ENCODE results near the gene RNPS1. TPM values are rescaled to one million over a fixed set of nuclear protein-coding genes. Genes with fewer than 3 reads are reported as not detected.

The RNPS1 gene
- total RNA-seq, 1 experiment from 2014 or later: 250 TPM

DNA sequence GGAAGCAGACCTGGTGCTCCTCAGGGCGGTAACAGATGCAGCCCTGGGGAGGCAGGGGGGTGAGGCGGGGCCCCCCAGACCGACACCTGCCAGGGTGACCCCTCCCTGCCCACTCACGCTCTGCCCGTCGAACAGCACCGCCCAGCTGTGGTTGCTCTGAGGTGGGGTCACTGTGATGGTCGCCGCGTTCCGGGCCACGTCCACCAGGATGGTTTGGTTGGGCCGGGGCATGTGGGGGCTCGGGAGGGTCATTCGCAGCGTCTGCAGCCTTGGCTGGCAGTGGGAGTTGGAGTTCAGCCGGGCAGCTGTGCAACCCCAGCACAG lies 58.0 kb downstream of the RNPS1 start:
- CTCF ChIA-PET: no interaction called here
- BruUV-seq (replicated peaks): no TSS peak
- TF ChIP-seq, protein P1, sequence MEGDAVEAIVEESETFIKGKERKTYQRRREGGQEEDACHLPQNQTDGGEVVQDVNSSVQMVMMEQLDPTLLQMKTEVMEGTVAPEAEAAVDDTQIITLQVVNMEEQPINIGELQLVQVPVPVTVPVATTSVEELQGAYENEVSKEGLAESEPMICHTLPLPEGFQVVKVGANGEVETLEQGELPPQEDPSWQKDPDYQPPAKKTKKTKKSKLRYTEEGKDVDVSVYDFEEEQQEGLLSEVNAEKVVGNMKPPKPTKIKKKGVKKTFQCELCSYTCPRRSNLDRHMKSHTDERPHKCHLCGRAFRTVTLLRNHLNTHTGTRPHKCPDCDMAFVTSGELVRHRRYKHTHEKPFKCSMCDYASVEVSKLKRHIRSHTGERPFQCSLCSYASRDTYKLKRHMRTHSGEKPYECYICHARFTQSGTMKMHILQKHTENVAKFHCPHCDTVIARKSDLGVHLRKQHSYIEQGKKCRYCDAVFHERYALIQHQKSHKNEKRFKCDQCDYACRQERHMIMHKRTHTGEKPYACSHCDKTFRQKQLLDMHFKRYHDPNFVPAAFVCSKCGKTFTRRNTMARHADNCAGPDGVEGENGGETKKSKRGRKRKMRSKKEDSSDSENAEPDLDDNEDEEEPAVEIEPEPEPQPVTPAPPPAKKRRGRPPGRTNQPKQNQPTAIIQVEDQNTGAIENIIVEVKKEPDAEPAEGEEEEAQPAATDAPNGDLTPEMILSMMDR (conservative IDR thresholded peaks at IDR 0.05): no peak
- no peak for TF ChIP-seq EZH2 (IDR thresholded peaks at IDR 0.05; ENCODE audit: low read depth)

DNA sequence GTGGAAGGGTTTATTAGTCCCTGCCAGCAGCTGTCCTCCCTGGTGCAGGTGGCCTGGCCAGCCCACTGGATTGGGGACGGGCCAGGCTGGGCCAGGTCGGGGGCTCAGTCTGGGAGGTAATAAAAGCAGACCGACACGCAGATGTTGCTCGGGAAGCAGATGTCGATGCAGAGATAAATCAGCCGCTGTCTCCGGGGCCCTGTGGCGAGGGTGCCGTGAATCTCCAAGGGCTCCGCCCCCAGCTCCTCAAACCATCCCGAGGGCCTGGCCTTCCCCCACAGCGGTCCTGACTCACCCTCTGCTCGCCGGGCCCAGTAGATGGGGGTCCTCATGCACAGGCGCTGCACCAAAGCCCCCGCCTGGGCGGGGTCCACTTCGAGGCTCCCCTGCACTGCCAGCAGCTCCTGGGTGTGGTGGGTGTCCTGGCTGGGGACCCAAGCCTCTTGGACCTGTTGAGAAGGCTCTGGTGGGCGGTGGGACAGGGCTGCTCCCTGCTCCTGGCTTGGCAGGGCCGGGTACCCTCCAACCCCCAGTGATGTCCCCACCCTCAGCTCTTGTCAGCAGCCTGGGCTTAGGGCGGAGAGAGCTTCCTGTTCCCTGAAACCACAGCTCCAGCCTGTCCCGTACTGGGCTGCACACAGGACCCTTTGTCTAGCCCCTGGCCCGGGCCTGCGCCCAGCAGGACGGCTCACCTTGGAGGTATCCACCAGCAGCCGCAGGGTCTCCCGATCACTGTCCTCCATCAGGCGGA lies 58.5 kb downstream of the RNPS1 start:
- Histone ChIP-seq H3K4me3 (no peak overlapping the region), H3K4me1 (replicated peaks; ENCODE audit: insufficient read depth) (peaks cover 34% of the 10 kb centered on the region), H3K9me3 (ENCODE audit: insufficient read depth, low read depth) (no peaks in the 10 kb centered on the region), H3K9me2 (ENCODE audit: insufficient read depth) (no peaks in the 10 kb centered on the region), H3K79me2 (ENCODE audit: low read depth) (peaks cover 34% of the 10 kb centered on the region), H3K27me3 (ENCODE audit: insufficient read depth, low read depth) (no peaks in the 10 kb centered on the region), H3F3A (ENCODE audit: insufficient read depth, low read depth) (peaks cover 36% of the 10 kb centered on the region; the same call in 1 of the 2 replicates), H2AFZ (no peak overlapping the region), H3K36me3 (ENCODE audit: low read depth) (0 out of 2 replicates have a peak, but pooled peaks cover 6% of the 10 kb centered on the region), H4K20me1 (ENCODE audit: insufficient read depth) (peaks cover 19% of the 10 kb centered on the region; the same call in 1 of the 2 replicates), H3K4me2 (no peak overlapping the region), H3K27ac (no peak overlapping the region)
- BruUV-seq (replicated peaks): no TSS peak
- intact Hi-C loops (cut with micrococcal nuclease; ENCODE audit: unreplicated experiment): loop anchor here (5.0 kb wide), 1 partner anchor 43 kb away; the partner anchor contains the start of gene ECI1
- POLR2A ChIA-PET (ENCODE audit: unreplicated experiment): interaction anchor here (0.6 kb wide), 1 partner anchor 1691 kb away, joined by 4 read pairs; no protein-coding TSS in a partner anchor
- TF ChIP-seq, protein P1 (conservative IDR thresholded peaks at IDR 0.05): no peak
- no peak for TF ChIP-seq EZH2 (IDR thresholded peaks at IDR 0.05; ENCODE audit: low read depth)
- no peak for DNase-seq
- CTCF ChIA-PET: interaction anchor here (0.6 kb wide), 1 partner anchor 265 kb away, joined by 3 read pairs; no protein-coding TSS in a partner anchor

More for the DNA sequence above, 58.0 kb downstream of the RNPS1 start:
- POLR2A ChIA-PET (ENCODE audit: unreplicated experiment): no interaction called here
- no peak overlapping the region for H3K4me2 ChIP-seq
- intact Hi-C loops (cut with micrococcal nuclease; ENCODE audit: unreplicated experiment): loop anchor here (5.0 kb wide), 1 partner anchor 42 kb away; the partner anchor contains the start of gene ECI1
- H3K9me2 ChIP-seq (ENCODE audit: insufficient read depth): no peaks in the 10 kb centered on the region
- DNase-seq: no peak
- H3K79me2 ChIP-seq (ENCODE audit: low read depth): peaks cover 34% of the 10 kb centered on the region
- H3K27ac ChIP-seq: no peak overlapping the region
- H2AFZ ChIP-seq: no peak overlapping the region
- no peaks in the 10 kb centered on the region for H3K9me3 ChIP-seq (ENCODE audit: insufficient read depth, low read depth)
- peaks cover 19% of the 10 kb centered on the region; the same call in 1 of the 2 replicates for H4K20me1 ChIP-seq (ENCODE audit: insufficient read depth)
- H3K4me1 ChIP-seq (replicated peaks; ENCODE audit: insufficient read depth): peaks cover 29% of the 10 kb centered on the region
- H3F3A ChIP-seq (ENCODE audit: insufficient read depth, low read depth): peaks cover 36% of the 10 kb centered on the region; the same call in 1 of the 2 replicates
- 0 out of 2 replicates have a peak, but pooled peaks cover 6% of the 10 kb centered on the region for H3K36me3 ChIP-seq (ENCODE audit: low read depth)
- H3K4me3 ChIP-seq: no peak overlapping the region
- H3K27me3 ChIP-seq (ENCODE audit: insufficient read depth, low read depth): no peaks in the 10 kb centered on the region

DNA sequence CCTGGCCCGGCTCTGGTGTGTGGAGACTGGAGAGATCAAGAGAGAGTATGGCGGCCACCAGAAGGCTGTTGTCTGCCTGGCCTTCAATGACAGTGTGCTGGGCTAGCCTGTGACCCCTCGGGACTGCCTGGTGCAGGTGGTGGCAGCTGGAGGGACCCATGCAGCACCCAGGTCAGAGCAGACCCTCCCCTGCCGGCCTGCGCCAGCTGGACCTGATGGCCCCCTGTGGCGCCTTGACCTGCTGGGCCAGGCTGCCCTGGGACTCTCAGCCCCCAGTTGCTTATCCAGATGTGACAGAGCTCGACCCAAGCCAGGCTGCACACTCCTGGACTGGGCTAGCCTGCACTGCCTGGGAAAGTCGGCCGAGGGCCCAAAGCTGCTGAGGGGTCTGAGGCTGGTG lies 59.2 kb downstream of the RNPS1 start:
- no peak for DNase-seq
- Histone ChIP-seq H3K9me2 (ENCODE audit: insufficient read depth) (no peaks in the 10 kb centered on the region), H3F3A (ENCODE audit: insufficient read depth, low read depth) (peaks cover 36% of the 10 kb centered on the region; the same call in 1 of the 2 replicates), H2AFZ (no peak overlapping the region), H4K20me1 (ENCODE audit: insufficient read depth) (peaks cover 19% of the 10 kb centered on the region; the same call in 1 of the 2 replicates), H3K27ac (no peak overlapping the region), H3K9me3 (ENCODE audit: insufficient read depth, low read depth) (no peaks in the 10 kb centered on the region), H3K4me2 (no peak overlapping the region), H3K36me3 (ENCODE audit: low read depth) (0 out of 2 replicates have a peak, but pooled peaks cover 6% of the 10 kb centered on the region), H3K4me3 (no peak overlapping the region), H3K79me2 (ENCODE audit: low read depth) (peaks cover 33% of the 10 kb centered on the region), H3K4me1 (replicated peaks; ENCODE audit: insufficient read depth) (peaks cover 36% of the 10 kb centered on the region), H3K27me3 (ENCODE audit: insufficient read depth, low read depth) (no peaks in the 10 kb centered on the region)
- TF ChIP-seq EZH2 (IDR thresholded peaks at IDR 0.05; ENCODE audit: low read depth): no peak
- TF ChIP-seq, protein P1 (conservative IDR thresholded peaks at IDR 0.05): no peak
- ChIA-PET CTCF (interaction anchor here (0.6 kb wide), 1 partner anchor 265 kb away, joined by 3 read pairs; no protein-coding TSS in a partner anchor), POLR2A (ENCODE audit: unreplicated experiment) (interaction anchor here (0.6 kb wide), 1 partner anchor 1691 kb away, joined by 4 read pairs; no protein-coding TSS in a partner anchor)
- intact Hi-C loops (cut with micrococcal nuclease; ENCODE audit: unreplicated experiment): no loop called here
- BruUV-seq (replicated peaks): no TSS peak

Data from PC-9 (cell line).